ENCODE data around the gene FER. TPM values are rescaled to one million over a fixed set of nuclear protein-coding genes. Genes with fewer than 3 reads are reported as not detected.
"Not testable (repeated sequence)": the region's sequence is repeated elsewhere in the genome, so short reads cannot be mapped to it uniquely, and the experiment has no call there.

Gene FER
- total and polyA plus RNA-seq, 8 donors: 1.4 to 15.3 (median 6.2) TPM

DNA sequence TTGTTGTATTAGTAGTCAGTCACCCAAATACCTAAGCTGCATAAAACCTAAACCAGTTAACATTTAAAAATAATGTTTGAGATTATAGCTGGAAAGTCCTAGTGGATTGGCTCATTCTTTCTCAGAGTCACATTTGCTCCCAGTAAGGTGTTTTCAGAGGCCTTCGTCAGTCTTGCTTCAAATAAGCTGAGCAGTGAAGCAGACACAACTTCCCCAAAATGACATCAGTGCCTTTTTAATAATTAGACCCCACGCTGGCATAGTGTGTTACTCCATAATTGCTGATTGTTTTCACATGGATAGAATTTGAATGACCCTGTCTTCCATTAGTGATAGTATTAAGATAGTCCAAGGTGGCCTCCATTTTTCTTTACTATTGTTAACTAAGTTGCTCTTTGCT lies 416.3 kb downstream of the FER start:
- H3K9me3 ChIP-seq: no peaks in the 10 kb centered on the region
- FAIRE-seq: no peak
- DNase-seq: no peak
- TF ChIP-seq CTCF (IDR thresholded peaks at IDR 0.05): no peak
- H3K27me3 ChIP-seq: no peaks in the 10 kb centered on the region
- no peaks in the 10 kb centered on the region for H3K36me3 ChIP-seq
- H3K27ac ChIP-seq: no peak overlapping the region
- no peaks in the 10 kb centered on the region for H3K4me1 ChIP-seq
- 89 to 97% methylated on average over 2 of the region's 2 CpGs for WGBS, 2 donors
- no peak overlapping the region for H3K4me3 ChIP-seq
- intact Hi-C loops (cut with DNase I): no loop called here
- ATAC-seq: no peak

DNA sequence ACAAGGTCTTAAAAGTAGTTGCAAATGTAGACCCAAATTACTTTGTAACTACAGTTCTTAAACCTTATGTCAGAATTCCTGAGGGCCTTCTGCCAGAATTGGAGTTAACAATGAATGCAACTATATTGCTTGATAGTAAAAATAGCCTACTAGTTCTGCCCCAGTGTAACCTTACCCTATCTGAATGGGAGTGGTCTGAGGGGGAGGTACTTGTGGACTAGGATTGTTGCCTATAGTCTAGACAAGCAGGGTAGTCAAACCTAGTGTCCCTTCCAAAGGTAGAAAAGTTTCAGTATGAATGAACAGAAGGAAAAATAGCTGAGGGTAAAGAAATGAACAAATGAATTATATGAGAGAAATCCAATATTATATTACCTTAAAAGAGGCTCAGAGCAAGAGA lies 419.9 kb downstream of the FER start:
- H3K27me3 ChIP-seq: no peaks in the 10 kb centered on the region
- H3K4me3 ChIP-seq: no peak overlapping the region
- ATAC-seq (no peak), DNase-seq (no peak), FAIRE-seq (no peak)
- TF ChIP-seq CTCF (IDR thresholded peaks at IDR 0.05): no peak
- intact Hi-C loops (cut with DNase I): no loop called here
- no peaks in the 10 kb centered on the region for H3K36me3 ChIP-seq
- H3K9me3 ChIP-seq: no peaks in the 10 kb centered on the region
- H3K4me1 ChIP-seq: no peaks in the 10 kb centered on the region
- H3K27ac ChIP-seq: no peak overlapping the region

DNA sequence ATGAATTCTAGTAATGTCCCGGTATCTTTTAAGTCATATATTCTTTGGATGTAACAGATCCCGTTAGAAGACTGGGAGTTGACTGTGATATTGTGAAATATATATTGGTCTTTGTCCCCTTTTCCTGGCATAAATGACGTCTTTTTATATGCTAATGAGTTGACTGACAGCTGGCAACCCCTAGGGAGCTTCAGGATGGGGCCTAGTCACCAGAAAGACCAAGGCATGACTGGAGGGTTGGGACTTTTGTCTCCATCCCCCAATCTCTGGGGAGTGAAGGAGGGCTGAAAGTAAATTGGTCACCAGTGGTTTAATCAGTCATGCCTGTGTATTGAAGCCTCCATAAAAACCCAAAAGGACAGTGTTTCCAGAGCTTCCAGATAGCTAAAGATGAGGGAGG lies 420.5 kb downstream of the FER start:
- WGBS, 2 donors: 90 to 94% methylated on average over 3 of the region's 3 CpGs
- Histone ChIP-seq H3K4me3 (no peak overlapping the region), H3K4me1 (no peaks in the 10 kb centered on the region), H3K27ac (no peak overlapping the region), H3K36me3 (no peaks in the 10 kb centered on the region), H3K27me3 (no peaks in the 10 kb centered on the region), H3K9me3 (no peaks in the 10 kb centered on the region)
- DNase-seq (no peak), FAIRE-seq (no peak), ATAC-seq (no peak)
- intact Hi-C loops (cut with DNase I): no loop called here
- TF ChIP-seq CTCF (IDR thresholded peaks at IDR 0.05): no peak

DNA sequence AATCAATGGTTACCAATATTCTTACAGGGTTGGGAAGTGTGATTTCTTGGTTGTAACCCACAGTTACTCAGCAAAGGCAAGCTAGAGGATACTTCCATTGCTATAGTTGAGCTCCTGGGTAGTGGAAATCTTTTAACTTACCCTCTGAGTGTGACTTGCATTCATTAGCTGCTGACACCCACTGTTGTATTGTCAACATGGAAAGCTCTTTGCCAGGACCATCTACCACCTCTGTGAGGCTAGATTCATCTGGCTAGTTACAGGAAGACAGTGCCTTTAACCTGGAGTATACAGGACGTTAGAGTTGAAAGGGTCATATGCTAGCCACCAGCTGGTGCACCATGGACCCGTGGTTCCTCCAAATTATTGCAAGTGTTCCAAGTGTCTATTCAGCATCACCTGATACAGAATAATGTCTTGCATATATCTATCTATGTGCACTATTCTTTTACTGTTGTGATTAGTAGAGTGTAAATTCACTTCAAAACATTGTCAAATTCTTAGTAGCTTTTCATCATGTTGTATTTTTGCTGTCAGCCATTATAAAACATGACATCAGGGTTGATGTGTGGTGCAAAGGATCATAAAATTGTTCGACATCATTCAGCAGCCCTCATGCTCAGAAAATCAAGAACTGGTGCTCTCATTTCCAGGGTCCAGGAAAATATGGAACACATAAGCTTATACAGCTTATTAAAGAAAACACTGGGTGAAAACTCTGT lies 423.1 kb downstream of the FER start:
- no peak for FAIRE-seq
- ATAC-seq: no peak
- Histone ChIP-seq H3K9me3 (no peaks in the 10 kb centered on the region), H3K27me3 (no peaks in the 10 kb centered on the region), H3K4me1 (no peaks in the 10 kb centered on the region), H3K27ac (no peak overlapping the region), H3K4me3 (no peak overlapping the region), H3K36me3 (no peaks in the 10 kb centered on the region)
- no peak for TF ChIP-seq CTCF (IDR thresholded peaks at IDR 0.05)
- intact Hi-C loops (cut with DNase I): no loop called here
- 82 to 84% methylated on average over 3 of the region's 3 CpGs for WGBS, 2 donors
- no peak for DNase-seq

DNA sequence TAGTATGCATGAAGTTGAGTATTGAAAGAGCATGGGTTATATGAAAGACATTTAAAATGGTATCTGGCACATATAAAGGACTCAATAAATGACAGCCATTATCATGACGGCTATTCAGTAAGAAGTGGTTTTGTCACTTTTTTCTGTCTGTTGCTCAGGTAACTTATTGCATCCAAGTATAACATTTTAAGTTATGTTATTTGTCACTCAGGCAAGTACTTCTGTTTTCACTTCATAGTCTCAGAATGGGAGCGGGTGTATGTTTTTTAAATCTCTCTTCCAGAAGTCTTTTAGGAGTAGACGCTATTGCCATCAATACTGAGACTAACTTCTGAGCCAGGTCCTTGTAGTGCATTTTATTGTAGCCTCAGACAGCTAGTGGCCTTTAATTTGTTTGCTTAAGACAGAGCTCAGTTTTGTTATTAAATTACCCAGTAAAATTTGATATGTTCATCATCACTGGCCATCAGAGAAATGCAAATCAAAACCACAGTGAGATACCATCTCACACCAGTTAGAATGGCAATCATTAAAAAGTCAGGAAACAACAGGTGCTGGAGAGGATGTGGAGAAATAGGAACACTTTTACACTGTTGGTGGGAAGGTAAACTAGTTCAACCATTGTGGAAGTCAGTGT lies 423.9 kb downstream of the FER start:
- H3K27ac ChIP-seq; H3K4me3 ChIP-seq; ATAC-seq; H3K4me1 ChIP-seq; intact Hi-C loops (cut with DNase I); H3K36me3 ChIP-seq; H3K27me3 ChIP-seq; DNase-seq; H3K9me3 ChIP-seq; FAIRE-seq: not testable (repeated sequence)
- 96 to 99% methylated on average over 3 of the region's 3 CpGs for WGBS, 2 donors

Data from pancreas (tissue), 10 donors.